ENCODE measurements around the gene TRIM52.

GRCh38 chr5:181243564-181244343 is 17.2 kb downstream of the TRIM52 start, which contains the start of gene RACK1:
- TF ChIP-seq CTCF (IDR thresholded peaks at IDR 0.05; ENCODE audit: borderline replicate concordance, extremely low read depth, low read length, poor library complexity, severe bottlenecking), result no peak
- no peak for TF ChIP-seq EZH2 (IDR thresholded peaks at IDR 0.05; ENCODE audit: borderline replicate concordance, low read depth, low read length, severe bottlenecking)

Data from DND-41 (cell line).